Activated T-cell treated with anti-CD3 and anti-CD28 coated beads for 1 hour (primary cell): ENCODE results near the gene ACSL4.
"Not testable (repeated sequence)": the region's sequence is repeated elsewhere in the genome, so short reads cannot be mapped to it uniquely, and the experiment has no call there.

Source experiments
- DNase-seq: peaks from one replicate; pipeline ENCODE4 v3.0.0-alpha.2; 2020; ENCODE audit warnings: low read depth

The ACSL4 gene

DNA sequence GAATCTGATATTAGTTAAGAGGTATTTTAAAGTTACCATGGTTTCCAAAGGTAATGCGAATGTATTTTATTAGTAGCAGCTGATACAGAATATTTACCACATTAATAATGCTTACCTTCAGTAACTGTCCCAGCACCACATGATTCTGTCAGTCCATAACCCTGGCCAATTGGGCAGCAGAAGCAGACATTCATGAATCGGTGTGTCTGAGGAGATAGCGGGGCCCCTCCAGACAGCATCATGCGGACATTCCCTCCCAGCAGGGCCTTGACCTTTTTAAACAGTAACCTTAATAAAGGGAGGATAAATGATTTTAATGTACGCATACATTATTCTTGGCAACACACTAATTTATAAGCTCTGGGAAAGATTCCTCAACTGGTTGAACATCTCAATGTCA, 65.1 kb downstream of the ACSL4 start:
- no peak for DNase-seq

DNA sequence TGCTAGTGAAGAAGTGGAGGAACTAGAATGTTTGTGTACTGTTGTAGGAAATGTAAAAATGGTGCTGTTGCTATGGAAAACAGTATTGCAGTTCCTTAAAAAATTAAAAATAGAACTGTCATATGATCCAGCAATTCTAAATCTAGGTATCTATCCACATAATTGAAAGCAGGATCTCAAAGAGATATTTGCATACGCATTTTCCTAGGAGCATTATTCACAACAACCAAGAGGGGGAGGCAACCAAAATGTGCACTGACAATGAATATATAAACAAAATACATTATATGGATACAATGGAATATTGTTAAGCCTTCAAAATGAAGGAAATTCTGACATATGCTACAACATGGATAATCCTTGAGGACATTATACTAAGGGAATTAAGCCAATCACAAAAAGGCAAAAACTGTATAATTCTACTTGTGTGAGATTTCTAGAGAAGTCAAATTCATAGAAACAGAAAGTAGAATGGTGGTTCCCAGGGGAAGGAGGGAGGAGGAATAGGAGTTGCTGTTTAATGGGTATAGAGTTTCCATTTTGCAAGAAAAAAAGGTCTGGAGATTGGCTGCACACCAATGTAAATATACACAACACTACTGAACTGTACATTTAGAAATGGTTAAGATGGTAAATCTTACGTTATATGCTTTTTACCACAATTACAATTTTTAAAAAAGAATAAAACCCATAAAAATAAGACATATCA, 72.5 kb downstream of the ACSL4 start:
- DNase-seq: no peak

DNA sequence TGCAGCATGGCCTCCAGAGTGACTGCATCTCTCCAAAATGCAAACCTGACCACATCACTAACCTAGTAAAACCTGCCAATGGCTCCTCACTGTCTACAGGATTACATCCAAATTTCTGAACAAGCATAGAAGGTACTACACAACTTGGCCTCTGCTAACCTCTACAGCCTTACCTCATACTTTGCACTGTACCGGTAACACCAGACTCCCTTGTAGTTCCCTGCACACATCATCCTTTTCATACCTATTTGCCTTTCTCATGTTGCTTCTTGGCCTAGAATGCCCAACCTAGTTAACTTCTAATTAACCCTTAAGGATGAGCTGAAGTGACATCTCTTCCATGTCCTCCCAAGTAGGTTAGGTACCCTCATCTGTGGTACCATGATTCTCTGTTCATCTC, 74.7 kb downstream of the ACSL4 start:
- DNase-seq: no peak

- DNase-seq: not testable (repeated sequence)
Measured at GRCh38 chrX:109657364-109657763, 75.7 kb downstream of the ACSL4 start.

GRCh38 chrX:109656774-109657173, 76.3 kb downstream of the ACSL4 start:
- no peak for DNase-seq

DNA sequence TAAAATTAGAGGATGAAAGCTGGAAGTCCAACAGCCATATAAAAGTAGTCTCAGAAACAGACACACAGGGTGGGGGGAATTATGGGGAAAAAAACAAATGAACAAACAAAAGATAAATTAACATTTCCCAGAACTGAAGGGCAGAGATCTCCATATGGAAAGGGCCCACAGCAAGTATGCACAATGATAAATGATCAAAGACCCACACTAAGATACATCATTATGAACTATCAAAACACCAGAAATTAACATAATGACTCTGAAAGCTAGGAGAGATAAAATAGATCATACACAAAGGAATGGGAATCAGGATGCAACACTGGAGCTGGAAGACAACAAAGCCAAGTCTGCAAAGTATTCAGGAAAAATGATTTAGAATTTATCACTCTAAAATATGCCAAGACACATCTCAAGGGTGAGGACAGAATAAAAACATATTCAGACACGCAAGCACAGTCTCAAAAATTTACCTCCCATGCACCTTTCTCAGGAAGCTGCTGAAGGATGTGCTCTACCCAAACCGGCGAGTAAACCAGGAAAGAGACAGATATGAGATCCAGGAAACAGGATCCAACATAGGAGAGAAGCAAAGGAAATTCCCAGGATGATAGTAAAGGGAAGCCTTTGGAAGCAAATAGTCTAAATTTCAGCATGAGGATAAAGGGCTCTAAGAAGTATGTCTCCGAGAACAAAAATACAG, 77.4 kb downstream of the ACSL4 start:
- no peak for DNase-seq

DNA sequence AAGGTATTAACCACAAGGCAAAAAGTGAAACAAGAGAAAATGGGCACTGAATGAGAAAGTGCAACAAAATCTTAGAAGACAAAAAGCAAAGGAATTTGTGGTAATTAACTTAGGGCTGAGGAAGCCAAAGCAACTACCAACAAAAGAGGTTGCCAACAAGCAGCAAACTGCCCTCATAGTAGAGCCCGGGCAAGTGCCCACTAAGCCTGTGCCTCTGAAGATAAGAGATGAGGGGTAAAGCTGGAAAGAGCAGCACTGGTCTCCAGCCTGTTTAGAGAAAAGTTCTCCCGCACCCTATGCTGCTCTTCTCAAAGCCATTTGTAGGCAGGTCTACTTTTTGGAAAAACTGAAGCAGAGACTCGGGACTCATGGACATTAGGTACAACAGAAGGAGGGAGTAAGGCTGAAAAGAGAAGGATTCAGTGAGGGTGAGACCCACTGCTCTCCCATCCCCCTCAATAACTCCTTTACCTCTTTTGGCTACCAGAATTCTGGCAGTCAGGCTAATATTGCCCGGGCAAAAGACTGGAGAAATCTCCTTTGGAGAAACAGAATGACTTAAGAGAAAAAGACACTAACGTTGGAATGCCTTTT, 78.4 kb downstream of the ACSL4 start:
- DNase-seq: no peak

- DNase-seq: not testable (repeated sequence)
Measured at GRCh38 chrX:109644671-109645070, 88.4 kb downstream of the ACSL4 start.

DNA sequence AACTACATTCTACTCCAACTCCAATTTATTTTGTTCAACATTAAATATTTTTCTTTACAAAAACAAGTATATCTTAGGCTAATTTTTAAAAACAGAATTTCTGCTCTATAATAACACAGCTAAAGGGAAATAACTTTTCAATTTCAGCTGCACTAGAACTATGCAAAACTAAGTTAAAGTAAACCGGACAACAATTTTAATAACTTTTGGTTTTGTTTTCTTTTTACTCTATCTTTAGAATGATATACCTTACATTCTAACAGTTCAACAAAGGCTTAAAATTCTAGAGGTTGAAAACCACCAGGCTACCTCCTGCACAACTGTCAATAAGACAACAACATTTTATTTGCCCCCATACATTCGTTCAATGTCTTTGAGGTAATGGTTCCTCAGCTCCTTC, 89.4 kb downstream of the ACSL4 start:
- DNase-seq: no peak

DNA sequence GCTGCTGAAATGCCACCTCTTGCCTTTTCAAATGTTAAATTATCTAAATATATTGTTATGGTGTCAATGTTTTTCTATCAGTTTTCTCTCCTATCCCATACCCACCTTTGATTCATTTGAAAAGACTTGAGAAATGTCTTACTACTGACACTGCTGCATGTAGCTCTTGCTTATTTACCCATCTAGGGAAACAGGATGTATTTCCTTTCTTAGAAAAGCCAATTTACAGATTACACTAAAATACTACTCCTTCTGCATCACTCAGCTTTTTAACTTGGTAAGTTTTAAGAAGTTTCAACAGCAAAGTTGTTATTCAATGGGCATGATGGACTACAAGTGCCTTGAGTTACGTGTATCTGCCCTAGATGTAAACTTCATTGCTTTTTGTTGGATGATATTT, 94.9 kb downstream of the ACSL4 start:
- no peak for DNase-seq

DNA sequence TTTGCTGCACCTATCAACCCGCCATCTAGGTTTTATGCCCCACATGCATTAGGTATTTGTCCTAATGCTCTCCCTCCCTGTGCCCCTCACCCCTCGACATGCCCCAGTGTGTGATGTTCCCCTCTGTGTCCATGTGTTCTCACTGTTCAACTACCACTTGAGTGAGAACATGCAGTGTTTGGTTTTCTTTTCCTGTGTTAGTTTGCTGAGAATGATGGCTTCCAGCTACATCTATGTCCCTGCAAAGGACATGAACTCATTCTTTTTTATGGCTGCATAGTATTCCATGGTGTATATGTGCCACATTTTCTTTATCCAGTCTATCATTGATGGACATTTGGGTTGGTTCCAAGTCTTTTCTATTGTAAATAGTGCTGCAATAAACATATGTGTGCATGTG, 95.6 kb downstream of the ACSL4 start:
- DNase-seq: not testable (repeated sequence)

DNA sequence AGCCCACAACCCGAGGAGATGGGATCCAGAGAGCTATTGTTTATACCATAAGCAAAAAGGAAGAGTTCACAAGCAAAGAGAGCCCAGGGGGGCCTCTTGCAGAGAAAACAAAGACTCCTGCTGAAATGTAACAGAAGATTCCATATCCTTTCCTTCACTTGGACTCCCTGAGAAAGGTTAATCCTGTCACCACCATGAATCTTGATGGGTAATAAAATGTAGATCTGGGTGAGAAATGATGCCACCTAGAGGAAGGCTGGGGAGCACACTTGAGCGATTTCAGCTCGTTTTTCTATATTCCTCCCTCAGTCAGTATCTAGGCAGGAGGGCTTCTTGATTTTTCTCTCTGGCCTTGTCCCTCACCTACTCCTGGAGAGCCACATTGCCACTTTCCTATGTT, 97.9 kb downstream of the ACSL4 start:
- DNase-seq: no peak

GRCh38 chrX:109632906-109633504, 100.1 kb downstream of the ACSL4 start:
- no peak for DNase-seq

GRCh38 chrX:109629310-109629709, 103.7 kb downstream of the ACSL4 start:
- DNase-seq: no peak

DNA sequence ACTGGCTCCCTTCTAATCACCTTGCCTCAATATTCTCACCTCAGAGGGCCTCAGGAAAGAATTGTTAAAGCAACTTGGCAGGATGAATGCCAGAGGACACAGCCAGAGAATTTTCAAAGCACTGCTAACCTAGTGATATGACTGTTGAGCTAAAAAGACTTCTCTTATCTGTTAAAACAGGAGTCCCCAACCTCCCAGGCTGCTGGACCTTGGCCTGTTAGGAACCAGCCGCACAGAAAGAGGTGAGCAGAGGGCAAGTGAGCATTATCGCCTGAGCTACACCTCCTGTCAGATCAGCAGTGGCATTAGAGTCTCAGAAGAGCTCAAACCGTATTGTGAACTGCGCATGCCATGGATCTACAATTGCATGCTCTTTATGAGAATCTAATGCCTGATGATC, 106.4 kb downstream of the ACSL4 start:
- DNase-seq: no peak

- no peak for DNase-seq
Measured at GRCh38 chrX:109624641-109625616, 108.1 kb downstream of the ACSL4 start, which contains the start of gene KCNE5. KCNE5 (minus strand) TSS chrX:109625172; CDS start chrX:109625020, 152 bp downstream.

GRCh38 chrX:109623997-109624396, 109.1 kb downstream of the ACSL4 start:
- DNase-seq: no peak

DNA sequence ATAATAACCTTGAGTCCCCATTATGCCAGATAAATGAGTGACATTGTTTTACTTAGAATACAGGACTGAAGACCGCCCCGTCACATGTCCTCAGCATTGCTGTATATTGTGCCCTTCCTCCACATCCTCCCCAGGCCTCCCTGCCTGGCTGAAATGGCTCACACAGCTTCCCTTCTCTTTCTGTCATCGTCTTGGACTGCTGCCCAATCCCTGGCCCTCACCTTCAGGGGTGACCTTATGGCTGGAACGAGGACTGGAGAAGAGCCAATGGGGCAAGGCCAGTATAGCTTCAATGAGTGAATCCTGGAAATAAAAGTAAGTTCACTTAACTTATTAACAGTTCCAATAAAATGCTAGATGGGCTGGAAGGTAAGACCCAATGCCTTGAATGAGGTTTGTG, 110.8 kb downstream of the ACSL4 start:
- no peak for DNase-seq

DNA sequence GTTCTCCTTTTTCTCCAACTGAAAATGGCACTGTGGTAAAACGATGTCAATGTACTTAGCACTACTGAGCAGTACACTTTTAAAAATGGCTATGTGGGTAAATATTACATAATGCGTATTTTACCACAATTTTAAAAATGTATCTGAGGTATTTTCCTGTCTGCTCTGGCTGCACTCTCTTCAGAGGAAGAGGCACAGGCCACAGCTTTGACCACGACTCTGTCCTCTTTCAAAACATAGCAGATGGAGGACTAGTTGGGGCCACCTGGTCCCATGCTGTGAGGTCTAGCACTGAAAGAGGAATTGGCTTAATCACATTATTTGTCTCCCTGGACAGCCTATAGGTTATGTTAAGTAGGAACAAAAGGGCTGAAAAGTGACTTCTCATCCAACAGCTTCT, 113.3 kb downstream of the ACSL4 start:
- DNase-seq: no peak

DNA sequence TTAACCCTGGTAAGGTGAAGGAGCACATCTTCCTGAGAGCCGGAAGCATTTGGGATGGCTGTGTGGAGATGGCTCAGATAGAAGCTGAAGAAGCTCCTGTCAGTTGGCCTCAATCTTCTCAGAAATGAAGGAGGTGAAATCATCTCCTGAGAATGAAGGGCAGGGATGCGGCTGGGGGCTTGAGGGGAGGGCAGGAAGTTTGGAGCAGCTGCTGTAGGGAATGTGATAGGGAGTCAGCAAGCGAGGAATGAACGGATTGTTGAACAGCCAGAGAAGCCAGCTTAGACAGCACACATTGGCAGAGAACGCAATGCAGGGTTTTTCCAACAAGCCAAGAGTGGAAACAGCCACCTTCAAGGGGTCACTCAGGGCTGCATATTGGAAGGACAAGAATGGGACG, 118.1 kb downstream of the ACSL4 start:
- DNase-seq: no peak

GRCh38 chrX:109601486-109601885, 131.6 kb downstream of the ACSL4 start:
- DNase-seq: no peak

- DNase-seq: no peak
Measured at GRCh38 chrX:109600237-109600651, 132.8 kb downstream of the ACSL4 start.
